HEK293 (cell line): ENCODE data around the gene MYOM1.

ENCODE experiments used
- SCRT1 ChIP-seq: fragments of 450-650 bp; formaldehyde crosslinking; IDR thresholded peaks from 2 replicates; pipeline ENCODE4 v1.5.1; 2016; ENCODE audit warnings: missing biosample characterization, missing genetic modification characterization, borderline replicate concordance
- WT1 ChIP-seq: fragments of 450-650 bp; formaldehyde crosslinking; IDR thresholded peaks from 2 replicates; pipeline ENCODE4 v1.5.1; 2016; ENCODE audit warnings: missing biosample characterization, missing genetic modification characterization
- ZFP69B ChIP-seq: fragments of 450-650 bp; formaldehyde crosslinking; IDR thresholded peaks from 2 replicates; pipeline ENCODE4 v1.5.1; 2016; ENCODE audit warnings: missing biosample characterization, missing genetic modification characterization
- ZNF16 ChIP-seq: fragments of 450-650 bp; formaldehyde crosslinking; IDR thresholded peaks from 2 replicates; pipeline ENCODE4 v1.5.1; 2016; ENCODE audit warnings: low read depth, missing biosample characterization, missing genetic modification characterization
- ZNF239 ChIP-seq: fragments of 450-650 bp; formaldehyde crosslinking; IDR thresholded peaks from 2 replicates; pipeline ENCODE4 v1.5.1; 2016; ENCODE audit warnings: missing biosample characterization, missing genetic modification characterization
- ZNF292 ChIP-seq: fragments of 450-650 bp; formaldehyde crosslinking; IDR thresholded peaks from 2 replicates; pipeline ENCODE4 v1.5.1; 2016; ENCODE audit warnings: low read depth, missing biosample characterization, missing genetic modification characterization, borderline replicate concordance
- ZNF335 ChIP-seq: fragments of 450-650 bp; formaldehyde crosslinking; conservative IDR thresholded peaks from 2 replicates; pipeline ENCODE4 v1.5.1; 2016; ENCODE audit warnings: missing biosample characterization, missing genetic modification characterization
- ZNF341 ChIP-seq: fragments of 450-650 bp; formaldehyde crosslinking; IDR thresholded peaks from 2 replicates; pipeline ENCODE4; 2016; ENCODE audit warnings: low read depth, missing biosample characterization, missing genetic modification characterization
- ZNF600 ChIP-seq: fragments of 450-650 bp; formaldehyde crosslinking; IDR thresholded peaks from 2 replicates; pipeline ENCODE4 v1.5.1; 2016; ENCODE audit warnings: missing biosample characterization, missing genetic modification characterization
- ZNF610 ChIP-seq: fragments of 450-650 bp; formaldehyde crosslinking; IDR thresholded peaks from 2 replicates; pipeline ENCODE4 v1.5.1; 2016; ENCODE audit warnings: missing biosample characterization, missing genetic modification characterization, borderline replicate concordance
- ZNF776 ChIP-seq: fragments of 450-650 bp; formaldehyde crosslinking; IDR thresholded peaks from 2 replicates; pipeline ENCODE4 v1.5.0; 2017; ENCODE audit warnings: missing biosample characterization, missing genetic modification characterization, borderline replicate concordance
- ZNF837 ChIP-seq: fragments of 450-650 bp; formaldehyde crosslinking; IDR thresholded peaks from 2 replicates; pipeline ENCODE4 v1.5.1; 2016; ENCODE audit warnings: missing biosample characterization, missing genetic modification characterization
- TF ChIP-seq, protein P1 (sequence below): fragments of 450-650 bp; formaldehyde crosslinking; IDR thresholded peaks from 2 replicates; pipeline ENCODE4 v1.5.1; 2017; ENCODE audit warnings: missing biosample characterization, missing genetic modification characterization
- TF ChIP-seq, protein P2 (sequence below): fragments of 450-650 bp; formaldehyde crosslinking; conservative IDR thresholded peaks from 2 replicates; pipeline ENCODE4 v1.5.1; 2016; ENCODE audit warnings: low read depth, missing biosample characterization, missing genetic modification characterization
- TF ChIP-seq, protein P3 (sequence below): fragments of 450-650 bp; formaldehyde crosslinking; IDR thresholded peaks from 2 replicates; pipeline ENCODE4 v1.5.1; 2016; ENCODE audit warnings: missing biosample characterization, missing genetic modification characterization
- TF ChIP-seq, protein P4 (sequence below): fragments of 450-650 bp; formaldehyde crosslinking; IDR thresholded peaks from 2 replicates; pipeline ENCODE4 v1.5.1; 2017; ENCODE audit warnings: missing biosample characterization, mild to moderate bottlenecking, missing genetic modification characterization, moderate library complexity
- TF ChIP-seq, protein P5 (sequence below): fragments of 450-650 bp; formaldehyde crosslinking; IDR thresholded peaks from 2 replicates; pipeline ENCODE4 v1.5.1; 2016; ENCODE audit warnings: missing biosample characterization, missing genetic modification characterization

Gene MYOM1

DNA sequence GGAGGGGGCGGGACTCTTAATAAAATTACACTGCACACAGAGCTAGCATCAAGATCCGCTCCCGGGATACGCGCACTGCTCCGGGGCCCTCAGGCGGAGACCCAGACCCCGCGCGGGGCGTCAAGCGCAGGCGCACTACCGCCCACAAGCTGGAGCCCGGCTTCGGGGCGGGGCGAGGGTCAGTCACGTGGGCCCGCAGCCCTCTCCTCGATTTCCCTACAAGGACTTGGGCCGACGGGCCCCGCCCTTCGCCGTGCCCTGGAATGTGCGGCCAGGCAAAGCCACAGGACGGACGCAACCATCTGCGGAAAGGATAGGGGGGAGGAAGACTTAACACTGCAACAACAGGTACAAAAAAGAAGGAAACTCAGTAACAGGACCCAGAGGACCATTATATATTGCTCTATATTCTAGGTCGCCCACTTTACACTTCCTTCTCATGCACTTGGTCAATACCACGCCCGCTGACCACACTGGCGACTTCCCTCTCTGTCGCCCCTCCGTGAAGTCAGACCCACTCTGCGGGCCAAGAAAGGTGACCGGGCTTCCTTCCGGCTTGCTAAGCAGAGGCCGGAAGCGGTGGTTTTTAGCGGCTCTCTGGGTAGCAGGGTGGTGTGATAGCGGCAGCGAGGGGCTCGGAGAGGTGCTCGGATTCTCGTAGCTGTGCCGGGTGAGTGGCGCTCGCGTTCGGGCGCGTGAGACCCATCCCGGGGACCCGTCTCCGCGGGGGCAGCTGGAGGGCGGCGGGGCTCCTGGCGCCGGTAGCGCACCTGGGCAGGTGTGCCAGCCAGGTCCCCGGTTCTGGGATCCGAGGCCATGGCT lies 27.7 kb upstream of the MYOM1 start, which contains the start of gene MYL12A (continued):
- TF ChIP-seq ZNF341 (tag by site-specific recombination) (no peak), ZNF335 (tag by site-specific recombination) (peak; percentile 67), ZNF292 (tag by site-specific recombination) (no peak), ZFP69B (tag by site-specific recombination) (peak; percentile 53; the same call in 1 of the 2 replicates), ZNF610 (no peak), ZNF600 (no peak), ZNF837 (tag by site-specific recombination) (no peak), ZNF16 (tag by site-specific recombination) (no peak), WT1 (tag by site-specific recombination) (peak; percentile 32; the same call in 1 of the 2 replicates), ZNF239 (no peak), SCRT1 (tag by site-specific recombination) (peak; percentile 80; the same call in 1 of the 2 replicates), ZNF776 (tag by site-specific recombination) (no peak)
- TF ChIP-seq, protein P1, sequence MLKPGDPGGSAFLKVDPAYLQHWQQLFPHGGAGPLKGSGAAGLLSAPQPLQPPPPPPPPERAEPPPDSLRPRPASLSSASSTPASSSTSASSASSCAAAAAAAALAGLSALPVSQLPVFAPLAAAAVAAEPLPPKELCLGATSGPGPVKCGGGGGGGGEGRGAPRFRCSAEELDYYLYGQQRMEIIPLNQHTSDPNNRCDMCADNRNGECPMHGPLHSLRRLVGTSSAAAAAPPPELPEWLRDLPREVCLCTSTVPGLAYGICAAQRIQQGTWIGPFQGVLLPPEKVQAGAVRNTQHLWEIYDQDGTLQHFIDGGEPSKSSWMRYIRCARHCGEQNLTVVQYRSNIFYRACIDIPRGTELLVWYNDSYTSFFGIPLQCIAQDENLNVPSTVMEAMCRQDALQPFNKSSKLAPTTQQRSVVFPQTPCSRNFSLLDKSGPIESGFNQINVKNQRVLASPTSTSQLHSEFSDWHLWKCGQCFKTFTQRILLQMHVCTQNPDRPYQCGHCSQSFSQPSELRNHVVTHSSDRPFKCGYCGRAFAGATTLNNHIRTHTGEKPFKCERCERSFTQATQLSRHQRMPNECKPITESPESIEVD = no peak
- TF ChIP-seq, protein P2, sequence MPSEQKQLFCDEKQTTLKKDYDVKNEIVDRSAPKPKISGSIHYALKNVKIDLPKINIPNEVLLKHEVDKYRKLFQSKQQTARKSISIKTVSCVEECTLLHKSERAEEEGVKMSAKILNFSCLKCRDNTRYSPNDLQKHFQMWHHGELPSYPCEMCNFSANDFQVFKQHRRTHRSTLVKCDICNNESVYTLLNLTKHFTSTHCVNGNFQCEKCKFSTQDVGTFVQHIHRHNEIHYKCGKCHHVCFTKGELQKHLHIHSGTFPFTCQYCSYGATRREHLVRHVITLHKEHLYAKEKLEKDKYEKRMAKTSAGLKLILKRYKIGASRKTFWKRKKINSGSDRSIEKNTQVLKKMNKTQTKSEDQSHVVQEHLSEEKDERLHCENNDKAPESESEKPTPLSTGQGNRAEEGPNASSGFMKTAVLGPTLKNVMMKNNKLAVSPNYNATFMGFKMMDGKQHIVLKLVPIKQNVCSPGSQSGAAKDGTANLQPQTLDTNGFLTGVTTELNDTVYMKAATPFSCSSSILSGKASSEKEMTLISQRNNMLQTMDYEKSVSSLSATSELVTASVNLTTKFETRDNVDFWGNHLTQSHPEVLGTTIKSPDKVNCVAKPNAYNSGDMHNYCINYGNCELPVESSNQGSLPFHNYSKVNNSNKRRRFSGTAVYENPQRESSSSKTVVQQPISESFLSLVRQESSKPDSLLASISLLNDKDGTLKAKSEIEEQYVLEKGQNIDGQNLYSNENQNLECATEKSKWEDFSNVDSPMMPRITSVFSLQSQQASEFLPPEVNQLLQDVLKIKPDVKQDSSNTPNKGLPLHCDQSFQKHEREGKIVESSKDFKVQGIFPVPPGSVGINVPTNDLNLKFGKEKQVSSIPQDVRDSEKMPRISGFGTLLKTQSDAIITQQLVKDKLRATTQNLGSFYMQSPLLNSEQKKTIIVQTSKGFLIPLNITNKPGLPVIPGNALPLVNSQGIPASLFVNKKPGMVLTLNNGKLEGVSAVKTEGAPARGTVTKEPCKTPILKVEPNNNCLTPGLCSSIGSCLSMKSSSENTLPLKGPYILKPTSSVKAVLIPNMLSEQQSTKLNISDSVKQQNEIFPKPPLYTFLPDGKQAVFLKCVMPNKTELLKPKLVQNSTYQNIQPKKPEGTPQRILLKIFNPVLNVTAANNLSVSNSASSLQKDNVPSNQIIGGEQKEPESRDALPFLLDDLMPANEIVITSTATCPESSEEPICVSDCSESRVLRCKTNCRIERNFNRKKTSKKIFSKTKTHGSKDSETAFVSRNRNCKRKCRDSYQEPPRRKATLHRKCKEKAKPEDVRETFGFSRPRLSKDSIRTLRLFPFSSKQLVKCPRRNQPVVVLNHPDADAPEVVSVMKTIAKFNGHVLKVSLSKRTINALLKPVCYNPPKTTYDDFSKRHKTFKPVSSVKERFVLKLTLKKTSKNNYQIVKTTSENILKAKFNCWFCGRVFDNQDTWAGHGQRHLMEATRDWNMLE (tag by site-specific recombination) = peak; percentile 74
- TF ChIP-seq, protein P3, sequence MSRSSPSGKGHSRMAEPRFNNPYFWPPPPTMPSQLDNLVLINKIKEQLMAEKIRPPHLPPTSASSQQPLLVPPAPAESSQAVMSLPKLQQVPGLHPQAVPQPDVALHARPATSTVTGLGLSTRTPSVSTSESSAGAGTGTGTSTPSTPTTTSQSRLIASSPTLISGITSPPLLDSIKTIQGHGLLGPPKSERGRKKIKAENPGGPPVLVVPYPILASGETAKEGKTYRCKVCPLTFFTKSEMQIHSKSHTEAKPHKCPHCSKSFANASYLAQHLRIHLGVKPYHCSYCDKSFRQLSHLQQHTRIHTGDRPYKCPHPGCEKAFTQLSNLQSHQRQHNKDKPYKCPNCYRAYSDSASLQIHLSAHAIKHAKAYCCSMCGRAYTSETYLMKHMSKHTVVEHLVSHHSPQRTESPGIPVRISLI (tag by site-specific recombination) = no peak
- TF ChIP-seq, protein P4, sequence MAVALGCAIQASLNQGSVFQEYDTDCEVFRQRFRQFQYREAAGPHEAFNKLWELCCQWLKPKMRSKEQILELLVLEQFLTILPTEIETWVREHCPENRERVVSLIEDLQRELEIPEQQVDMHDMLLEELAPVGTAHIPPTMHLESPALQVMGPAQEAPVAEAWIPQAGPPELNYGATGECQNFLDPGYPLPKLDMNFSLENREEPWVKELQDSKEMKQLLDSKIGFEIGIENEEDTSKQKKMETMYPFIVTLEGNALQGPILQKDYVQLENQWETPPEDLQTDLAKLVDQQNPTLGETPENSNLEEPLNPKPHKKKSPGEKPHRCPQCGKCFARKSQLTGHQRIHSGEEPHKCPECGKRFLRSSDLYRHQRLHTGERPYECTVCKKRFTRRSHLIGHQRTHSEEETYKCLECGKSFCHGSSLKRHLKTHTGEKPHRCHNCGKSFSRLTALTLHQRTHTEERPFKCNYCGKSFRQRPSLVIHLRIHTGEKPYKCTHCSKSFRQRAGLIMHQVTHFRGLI (tag by site-specific recombination) = peak; percentile 72
- TF ChIP-seq, protein P5, sequence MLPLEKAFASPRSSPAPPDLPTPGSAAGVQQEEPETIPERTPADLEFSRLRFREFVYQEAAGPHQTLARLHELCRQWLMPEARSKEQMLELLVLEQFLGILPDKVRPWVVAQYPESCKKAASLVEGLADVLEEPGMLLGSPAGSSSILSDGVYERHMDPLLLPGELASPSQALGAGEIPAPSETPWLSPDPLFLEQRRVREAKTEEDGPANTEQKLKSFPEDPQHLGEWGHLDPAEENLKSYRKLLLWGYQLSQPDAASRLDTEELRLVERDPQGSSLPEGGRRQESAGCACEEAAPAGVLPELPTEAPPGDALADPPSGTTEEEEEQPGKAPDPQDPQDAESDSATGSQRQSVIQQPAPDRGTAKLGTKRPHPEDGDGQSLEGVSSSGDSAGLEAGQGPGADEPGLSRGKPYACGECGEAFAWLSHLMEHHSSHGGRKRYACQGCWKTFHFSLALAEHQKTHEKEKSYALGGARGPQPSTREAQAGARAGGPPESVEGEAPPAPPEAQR (tag by site-specific recombination) = 0 out of 2 replicates have a peak, but pooled peaks have one; percentile 79
